Thyroid gland (tissue), 4 donors: Measurements from ENCODE around the gene STK32B. TPM values are rescaled to one million over a fixed set of nuclear protein-coding genes. Genes with fewer than 3 reads are reported as not detected.
A peak's percentile ranks its signal among the peaks of the same experiment; 100 is the strongest.
"Not testable (repeated sequence)": the region's sequence is repeated elsewhere in the genome, so short reads cannot be mapped to it uniquely, and the experiment has no call there.

Source experiments
- DNase-seq, 2 donors: peaks; one replicate each; pipeline ENCODE4 v3.0.0-alpha.2; 2019
- H3K27ac ChIP-seq, 3 donors: fragments of 200-600 bp; sonication (generic); 1 replicate in 2 of 3; 2 replicates in 1 of 3; pipeline ENCODE4 v1.5.1; 2016 to 2019; ENCODE audit warnings: mild to moderate bottlenecking in 1 of 3, moderate library complexity in 1 of 3
- H3K27me3 ChIP-seq: fragments of 200-600 bp; sonication (generic); one replicate; pipeline ENCODE4 v1.5.1; 2019
- H3K36me3 ChIP-seq, 2 donors: fragments of 200-600 bp; sonication (generic); one replicate each; pipeline ENCODE4 v1.5.1; 2016 to 2019
- H3K4me1 ChIP-seq, 2 donors: fragments of 200-600 bp; sonication (generic); one replicate each; pipeline ENCODE4 v1.5.1; 2017 to 2019
- H3K4me3 ChIP-seq, 3 donors: fragments of 200-600 bp; sonication (generic); replicated peaks in 1 of 3; 1 replicate in 2 of 3; 2 replicates in 1 of 3; pipeline ENCODE4 v1.5.1; 2016; ENCODE audit warnings: mild to moderate bottlenecking in 1 of 3
- H3K9me3 ChIP-seq: fragments of 200-600 bp; sonication (generic); one replicate; pipeline ENCODE4 v1.5.1; 2017
- POLR2A ChIP-seq, 2 donors: fragments of 450-650 bp; IDR thresholded peaks; one replicate each; pipeline ENCODE4 v1.6.1; 2017; ENCODE audit warnings: antibody characterized with exemption in 2 of 2, mild to moderate bottlenecking in 2 of 2, moderate library complexity in 1 of 2
- WGBS, 2 donors: methylation state at CpG; one replicate each; pipeline ENCODE4 v1.1.5; 2017; 5-methylcytosine and 5-hydroxymethylcytosine counted together
- intact Hi-C: fragments of 100-400 bp; cut with DNase I; formaldehyde crosslinking; loops from one replicate; pipeline ENCODE4 v1.15.1; 2023
- total RNA-seq, 4 donors: library from RNA; depleted of rRNA; stranded (reverse); fragments of >200 nt; gene quantifications; one replicate each; pipeline ENCODE4 v1.2.3, GENCODE V29; 2016
- TF ChIP-seq, protein P1 (sequence below), 6 experiments: fragments of 200-600 bp in 3 of 6; fragments of 450-650 bp in 3 of 6; sonication (generic) in 3 of 6; IDR thresholded peaks; one replicate each; pipeline ENCODE4 v1.5.1; 2016 to 2019; ENCODE audit warnings: antibody characterized with exemption in 6 of 6, mild to moderate bottlenecking in 2 of 6, inconsistent platforms in 1 of 6, moderate library complexity in 1 of 6

STK32B gene
- 10 to 100 TPM in 1 of 4 donors, 1 to 10 TPM in 3; 1.9 to 14.8 (median 4.4) TPM for total RNA-seq

- Histone ChIP-seq H3K4me1 (peaks cover 8 to 17% of the 10 kb centered on the region in 2 donors), H3K4me3 (peak within 1 kb of the TSS in 2 of 3 donors; percentile 15 to 40), H3K27me3 (no peaks in the 10 kb centered on the region), H3K36me3 (no peaks in the 10 kb centered on the region), H3K9me3 (no peaks in the 10 kb centered on the region), H3K27ac (no peak within 1 kb of the TSS)
- intact Hi-C loops = no loop called here
- peak; percentile 17 to 35 for DNase-seq
- 2% methylated on average over 24 to 32 of the region's 103 CpGs for WGBS, 2 donors
- no peak for TF ChIP-seq POLR2A (IDR thresholded peaks at IDR 0.05)
- TF ChIP-seq, protein P1, sequence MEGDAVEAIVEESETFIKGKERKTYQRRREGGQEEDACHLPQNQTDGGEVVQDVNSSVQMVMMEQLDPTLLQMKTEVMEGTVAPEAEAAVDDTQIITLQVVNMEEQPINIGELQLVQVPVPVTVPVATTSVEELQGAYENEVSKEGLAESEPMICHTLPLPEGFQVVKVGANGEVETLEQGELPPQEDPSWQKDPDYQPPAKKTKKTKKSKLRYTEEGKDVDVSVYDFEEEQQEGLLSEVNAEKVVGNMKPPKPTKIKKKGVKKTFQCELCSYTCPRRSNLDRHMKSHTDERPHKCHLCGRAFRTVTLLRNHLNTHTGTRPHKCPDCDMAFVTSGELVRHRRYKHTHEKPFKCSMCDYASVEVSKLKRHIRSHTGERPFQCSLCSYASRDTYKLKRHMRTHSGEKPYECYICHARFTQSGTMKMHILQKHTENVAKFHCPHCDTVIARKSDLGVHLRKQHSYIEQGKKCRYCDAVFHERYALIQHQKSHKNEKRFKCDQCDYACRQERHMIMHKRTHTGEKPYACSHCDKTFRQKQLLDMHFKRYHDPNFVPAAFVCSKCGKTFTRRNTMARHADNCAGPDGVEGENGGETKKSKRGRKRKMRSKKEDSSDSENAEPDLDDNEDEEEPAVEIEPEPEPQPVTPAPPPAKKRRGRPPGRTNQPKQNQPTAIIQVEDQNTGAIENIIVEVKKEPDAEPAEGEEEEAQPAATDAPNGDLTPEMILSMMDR (IDR thresholded peaks at IDR 0.05) = no peak
Observed at GRCh38 chr4:5051278-5052203, at the start of gene STK32B. TSS of gene STK32B (plus strand) at chr4:5051480.

DNA sequence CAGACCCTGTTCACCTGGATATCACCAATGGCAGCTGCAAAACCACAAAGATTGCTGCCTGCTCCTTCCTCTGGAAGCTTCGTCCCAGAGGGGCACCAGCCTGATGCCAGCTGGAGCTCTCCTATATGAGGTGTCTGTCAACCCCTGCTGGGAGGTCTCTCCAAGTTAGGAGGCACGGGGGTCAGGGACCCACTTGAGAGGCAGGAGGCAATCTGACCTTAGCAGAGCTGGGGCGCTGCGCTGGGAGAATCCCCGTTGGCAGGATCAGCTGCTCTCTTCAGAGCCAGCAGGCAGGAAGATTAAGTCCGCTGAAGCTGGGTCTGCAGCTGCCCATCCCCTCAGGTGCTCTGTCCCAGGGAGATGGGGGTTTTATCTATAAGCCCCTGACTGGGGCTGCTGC, 49.6 kb upstream of the STK32B start:
- H3K4me1 ChIP-seq, intact Hi-C loops, H3K27ac ChIP-seq, H3K36me3 ChIP-seq, H3K27me3 ChIP-seq, H3K4me3 ChIP-seq, H3K9me3 ChIP-seq, DNase-seq: not testable (repeated sequence)
- WGBS, 2 donors = 60 to 73% methylated on average over 2 to 5 of the region's 6 CpGs

DNA sequence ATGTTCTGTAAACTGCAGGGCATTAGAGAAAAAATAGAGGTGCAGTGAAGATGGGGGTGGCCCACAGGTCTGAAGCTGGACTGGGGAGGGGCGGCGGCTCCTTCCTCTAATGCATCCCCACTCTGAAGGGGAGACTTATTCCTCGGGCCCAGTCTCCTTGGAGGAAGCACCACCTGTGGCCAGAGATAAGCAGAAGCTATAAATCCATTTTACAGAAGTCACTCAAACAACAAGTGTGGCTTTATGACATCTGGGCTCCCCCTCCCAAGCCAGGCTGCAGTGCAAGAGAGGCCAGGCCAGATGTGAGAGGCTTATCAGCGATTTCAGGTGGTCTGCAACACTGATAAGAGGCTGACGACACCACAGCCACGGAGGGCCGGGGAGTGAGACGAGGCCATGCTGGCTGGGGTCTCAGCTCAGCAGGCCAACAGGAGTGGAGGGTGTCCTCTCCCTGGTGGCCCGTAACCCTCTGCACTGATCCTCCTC, 47.9 kb upstream of the STK32B start:
- H3K36me3 ChIP-seq = no peaks in the 10 kb centered on the region
- WGBS, 2 donors = 57 to 66% methylated on average over 9 of the region's 9 CpGs
- H3K27me3 ChIP-seq = no peaks in the 10 kb centered on the region
- no peaks in the 10 kb centered on the region for H3K9me3 ChIP-seq
- no peak for DNase-seq
- no peak overlapping the region for H3K27ac ChIP-seq
- intact Hi-C loops = no loop called here
- no peak overlapping the region for H3K4me3 ChIP-seq
- no peaks in the 10 kb centered on the region for H3K4me1 ChIP-seq
- TF ChIP-seq POLR2A (IDR thresholded peaks at IDR 0.05) = no peak
- TF ChIP-seq, protein P1 (IDR thresholded peaks at IDR 0.05) = no peak

DNA sequence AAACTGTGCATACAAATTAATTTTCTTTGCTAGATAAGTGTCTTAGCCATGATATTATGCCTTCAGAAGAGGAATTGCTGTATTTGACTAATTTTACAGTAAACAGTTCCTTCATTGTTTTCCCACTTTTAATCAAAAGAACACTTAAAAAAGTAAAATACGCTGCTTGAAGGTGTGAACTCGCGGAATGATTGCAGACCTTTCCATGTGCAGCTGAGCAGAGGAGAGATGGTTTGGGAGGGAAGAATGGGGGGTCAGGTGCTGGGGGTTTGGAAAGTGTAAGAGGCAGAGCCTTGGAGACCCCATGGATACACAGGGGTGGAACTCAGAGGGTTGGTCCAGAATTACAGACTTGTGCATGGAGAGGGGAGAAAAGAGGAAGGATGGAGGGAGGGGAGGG, 47.4 kb upstream of the STK32B start:
- WGBS, 2 donors = 87 to 89% methylated on average over 3 of the region's 3 CpGs
- no peaks in the 10 kb centered on the region for H3K36me3 ChIP-seq
- no peak for DNase-seq
- no peaks in the 10 kb centered on the region for H3K4me1 ChIP-seq
- no peak overlapping the region for H3K27ac ChIP-seq
- TF ChIP-seq, protein P1 (IDR thresholded peaks at IDR 0.05) = no peak
- TF ChIP-seq POLR2A (IDR thresholded peaks at IDR 0.05) = no peak
- no peak overlapping the region for H3K4me3 ChIP-seq
- no peaks in the 10 kb centered on the region for H3K9me3 ChIP-seq
- no peaks in the 10 kb centered on the region for H3K27me3 ChIP-seq
- intact Hi-C loops = no loop called here

GRCh38 chr4:5004496-5004895, 46.8 kb upstream of the STK32B start:
- Histone ChIP-seq H3K4me3 (no peak overlapping the region), H3K27me3 (no peaks in the 10 kb centered on the region), H3K9me3 (no peaks in the 10 kb centered on the region), H3K4me1 (no peaks in the 10 kb centered on the region), H3K36me3 (no peaks in the 10 kb centered on the region), H3K27ac (no peak overlapping the region)
- 87 to 92% methylated on average over 6 to 8 of the region's 8 CpGs for WGBS, 2 donors
- no peak for TF ChIP-seq POLR2A (IDR thresholded peaks at IDR 0.05)
- TF ChIP-seq, protein P1 (IDR thresholded peaks at IDR 0.05) = no peak
- intact Hi-C loops = no loop called here
- no peak for DNase-seq

- H3K9me3 ChIP-seq, H3K27ac ChIP-seq, DNase-seq, H3K36me3 ChIP-seq, H3K27me3 ChIP-seq, H3K4me3 ChIP-seq, H3K4me1 ChIP-seq, intact Hi-C loops: not testable (repeated sequence)
- 79 to 84% methylated on average over 11 of the region's 11 CpGs for WGBS, 2 donors
Observed at GRCh38 chr4:5006932-5007331, 44.3 kb upstream of the STK32B start.
